ENCODE measurements around the gene MAST4. TPM values are rescaled to one million over a fixed set of nuclear protein-coding genes. Genes with fewer than 3 reads are reported as not detected.

Gene MAST4
- polyA plus RNA-seq, 2 of the 4 experiments (the other 2 are of a cell fraction): 1.2 to 5.8 TPM

DNA sequence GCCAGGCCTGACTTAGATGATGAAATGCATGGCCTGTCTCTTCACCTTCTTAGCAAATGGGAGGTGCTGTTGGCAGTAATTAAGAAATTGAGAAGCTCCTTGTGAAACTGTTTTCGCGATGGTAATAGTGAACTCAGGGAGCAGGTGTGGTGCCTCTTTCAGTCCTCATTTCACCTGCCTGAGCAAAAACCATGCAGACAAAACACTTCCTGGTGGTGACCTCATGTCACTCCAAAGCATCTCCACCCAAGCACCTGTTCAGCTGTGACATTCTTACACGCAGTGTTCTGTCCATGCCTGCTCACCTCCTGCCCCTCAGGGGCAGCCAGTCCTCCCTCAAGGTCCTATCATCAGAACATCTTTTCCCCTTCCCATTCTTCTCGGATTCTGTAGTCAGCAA lies 453.9 kb downstream of the MAST4 start:
- no peak overlapping the region for H3K4me3 ChIP-seq
- CTCF ChIA-PET: interaction anchor here (1.2 kb wide), 1 partner anchor 62 kb away, joined by 4 read pairs; no protein-coding TSS in a partner anchor
- TF ChIP-seq PHF8 (IDR thresholded peaks at IDR 0.05; ENCODE audit: borderline replicate concordance, low read depth) (no peak), ESRRA (IDR thresholded peaks at IDR 0.05; ENCODE audit: borderline replicate concordance, low read length) (no peak), BHLHE40 (IDR thresholded peaks at IDR 0.05; ENCODE audit: low read depth, low read length) (no peak), JUN (IDR thresholded peaks at IDR 0.05) (no peak), JUNB (IDR thresholded peaks at IDR 0.05) (no peak), CBX8 (IDR thresholded peaks at IDR 0.05) (no peak), FOXS1 (CRISPR knock-in tag; IDR thresholded peaks at IDR 0.05) (no peak), KDM5A (IDR thresholded peaks at IDR 0.05) (no peak), SMC3 (IDR thresholded peaks at IDR 0.05) (no peak), RCOR1 (IDR thresholded peaks at IDR 0.05; ENCODE audit: low read depth, low read length) (no peak), GATA3 (IDR thresholded peaks at IDR 0.05; ENCODE audit: borderline replicate concordance) (no peak), RNF2 (IDR thresholded peaks at IDR 0.05; ENCODE audit: borderline replicate concordance, low read depth) (no peak), RAD21 (conservative IDR thresholded peaks at IDR 0.05 in 1 of 2, IDR thresholded peaks at IDR 0.05 in 1 of 2) (no peak), TP53 (CRISPR knock-in tag; IDR thresholded peaks at IDR 0.05) (no peak)
- TF ChIP-seq, protein P1, sequence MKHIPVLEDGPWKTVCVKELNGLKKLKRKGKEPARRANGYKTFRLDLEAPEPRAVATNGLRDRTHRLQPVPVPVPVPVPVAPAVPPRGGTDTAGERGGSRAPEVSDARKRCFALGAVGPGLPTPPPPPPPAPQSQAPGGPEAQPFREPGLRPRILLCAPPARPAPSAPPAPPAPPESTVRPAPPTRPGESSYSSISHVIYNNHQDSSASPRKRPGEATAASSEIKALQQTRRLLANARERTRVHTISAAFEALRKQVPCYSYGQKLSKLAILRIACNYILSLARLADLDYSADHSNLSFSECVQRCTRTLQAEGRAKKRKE (CRISPR knock-in tag; IDR thresholded peaks at IDR 0.05; ENCODE audit: low read depth): no peak
- TF ChIP-seq, protein P2, sequence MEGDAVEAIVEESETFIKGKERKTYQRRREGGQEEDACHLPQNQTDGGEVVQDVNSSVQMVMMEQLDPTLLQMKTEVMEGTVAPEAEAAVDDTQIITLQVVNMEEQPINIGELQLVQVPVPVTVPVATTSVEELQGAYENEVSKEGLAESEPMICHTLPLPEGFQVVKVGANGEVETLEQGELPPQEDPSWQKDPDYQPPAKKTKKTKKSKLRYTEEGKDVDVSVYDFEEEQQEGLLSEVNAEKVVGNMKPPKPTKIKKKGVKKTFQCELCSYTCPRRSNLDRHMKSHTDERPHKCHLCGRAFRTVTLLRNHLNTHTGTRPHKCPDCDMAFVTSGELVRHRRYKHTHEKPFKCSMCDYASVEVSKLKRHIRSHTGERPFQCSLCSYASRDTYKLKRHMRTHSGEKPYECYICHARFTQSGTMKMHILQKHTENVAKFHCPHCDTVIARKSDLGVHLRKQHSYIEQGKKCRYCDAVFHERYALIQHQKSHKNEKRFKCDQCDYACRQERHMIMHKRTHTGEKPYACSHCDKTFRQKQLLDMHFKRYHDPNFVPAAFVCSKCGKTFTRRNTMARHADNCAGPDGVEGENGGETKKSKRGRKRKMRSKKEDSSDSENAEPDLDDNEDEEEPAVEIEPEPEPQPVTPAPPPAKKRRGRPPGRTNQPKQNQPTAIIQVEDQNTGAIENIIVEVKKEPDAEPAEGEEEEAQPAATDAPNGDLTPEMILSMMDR (IDR thresholded peaks at IDR 0.05): no peak
- TF ChIP-seq, protein P3, sequence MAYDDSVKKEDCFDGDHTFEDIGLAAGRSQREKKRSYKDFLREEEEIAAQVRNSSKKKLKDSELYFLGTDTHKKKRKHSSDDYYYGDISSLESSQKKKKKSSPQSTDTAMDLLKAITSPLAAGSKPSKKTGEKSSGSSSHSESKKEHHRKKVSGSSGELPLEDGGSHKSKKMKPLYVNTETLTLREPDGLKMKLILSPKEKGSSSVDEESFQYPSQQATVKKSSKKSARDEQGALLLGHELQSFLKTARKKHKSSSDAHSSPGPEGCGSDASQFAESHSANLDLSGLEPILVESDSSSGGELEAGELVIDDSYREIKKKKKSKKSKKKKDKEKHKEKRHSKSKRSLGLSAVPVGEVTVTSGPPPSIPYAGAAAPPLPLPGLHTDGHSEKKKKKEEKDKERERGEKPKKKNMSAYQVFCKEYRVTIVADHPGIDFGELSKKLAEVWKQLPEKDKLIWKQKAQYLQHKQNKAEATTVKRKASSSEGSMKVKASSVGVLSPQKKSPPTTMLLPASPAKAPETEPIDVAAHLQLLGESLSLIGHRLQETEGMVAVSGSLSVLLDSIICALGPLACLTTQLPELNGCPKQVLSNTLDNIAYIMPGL (CRISPR knock-in tag; IDR thresholded peaks at IDR 0.05; ENCODE audit: borderline replicate concordance): no peak
- no peak for FAIRE-seq
- no peak overlapping the region for H3K4me2 ChIP-seq
- H3K27ac ChIP-seq: no peak overlapping the region
- DNase-seq (ENCODE audit: low read depth in 1 of 2, low spot score in 1 of 2): no peak
- H3K9me3 ChIP-seq: no peaks in the 10 kb centered on the region
- WGBS (ENCODE audit: missing lambda C conversion rate): 96% methylated on average over 4 of the region's 4 CpGs
- peaks cover 6% of the 10 kb centered on the region; the same call in 1 of the 3 replicates for H3K4me1 ChIP-seq
- POLR2A ChIA-PET: no interaction called here
- ATAC-seq: no peak

DNA sequence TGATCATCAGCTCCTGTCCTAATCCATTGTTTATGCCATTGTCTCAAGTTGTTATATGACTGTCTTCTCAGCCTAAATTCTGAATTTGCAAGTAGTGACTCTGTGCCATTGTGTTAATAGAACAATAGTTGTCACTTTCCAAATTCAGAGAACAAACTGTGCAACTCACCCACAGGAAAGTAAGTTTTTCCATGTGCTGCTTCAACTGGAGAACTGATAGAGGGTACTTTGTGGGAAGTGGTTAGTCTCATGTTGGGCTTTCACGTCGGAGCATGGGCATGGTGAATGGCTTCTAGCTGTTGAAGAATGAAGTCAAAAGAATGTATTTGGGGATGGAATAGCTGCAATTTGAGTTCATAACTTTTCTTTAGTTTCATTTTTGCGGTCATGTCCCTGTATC lies 454.4 kb downstream of the MAST4 start:
- no peaks in the 10 kb centered on the region for H3K9me3 ChIP-seq
- H3K4me1 ChIP-seq: peaks cover 6% of the 10 kb centered on the region; the same call in 1 of the 3 replicates
- ChIA-PET CTCF (no interaction called here), POLR2A (no interaction called here)
- H3K4me2 ChIP-seq: no peak overlapping the region
- H3K4me3 ChIP-seq: no peak overlapping the region
- TF ChIP-seq MAZ (IDR thresholded peaks at IDR 0.05; ENCODE audit: borderline replicate concordance, low read depth, low read length) (no peak), NFE2L2 (conservative IDR thresholded peaks at IDR 0.05; ENCODE audit: low read length) (no peak), ZFP36 (IDR thresholded peaks at IDR 0.05; ENCODE audit: borderline replicate concordance, partially characterized antibody) (no peak), BHLHE40 (IDR thresholded peaks at IDR 0.05; ENCODE audit: low read depth, low read length) (no peak), TFCP2L1 (CRISPR knock-in tag; IDR thresholded peaks at IDR 0.05) (no peak), HEYL (CRISPR knock-in tag; IDR thresholded peaks at IDR 0.05) (no peak), JUN (IDR thresholded peaks at IDR 0.05) (no peak), FOSB (CRISPR knock-in tag; IDR thresholded peaks at IDR 0.05) (no peak), CHD4 (IDR thresholded peaks at IDR 0.05; ENCODE audit: borderline replicate concordance) (no peak), RNF2 (IDR thresholded peaks at IDR 0.05; ENCODE audit: borderline replicate concordance, low read depth) (no peak), SMC3 (IDR thresholded peaks at IDR 0.05) (no peak)
- FAIRE-seq: no peak
- H3K27ac ChIP-seq: no peak overlapping the region
- WGBS (ENCODE audit: missing lambda C conversion rate): 98% methylated on average over 3 of the region's 3 CpGs
- no peak for DNase-seq (ENCODE audit: low read depth in 1 of 2, low spot score in 1 of 2)
- no peak for ATAC-seq

Data from A549 (cell line).